Astrocyte of the spinal cord (primary cell): ENCODE measurements around the gene IL1B.

Experiments used
- DNase-seq: peaks from one replicate; pipeline ENCODE4 v3.0.0; 2011; ENCODE audit warnings: low read depth, low spot score
- H3K4me3 ChIP-seq: 2 replicates; pipeline ENCODE4 v1.5.1; 2011; ENCODE audit warnings: low read depth, mild to moderate bottlenecking, low read length, moderate library complexity
- in situ Hi-C: cut with HindIII; loops from 2 replicates; pipeline ENCODE4 v1.10.0; 2017; ENCODE audit warnings: low sequenced_read_pairs
- TF ChIP-seq, protein P1 (sequence below): IDR thresholded peaks from 2 replicates; pipeline ENCODE4 v1.5.1; 2012; ENCODE audit warnings: low read depth, mild to moderate bottlenecking, low read length, inconsistent platforms

Gene IL1B

DNA sequence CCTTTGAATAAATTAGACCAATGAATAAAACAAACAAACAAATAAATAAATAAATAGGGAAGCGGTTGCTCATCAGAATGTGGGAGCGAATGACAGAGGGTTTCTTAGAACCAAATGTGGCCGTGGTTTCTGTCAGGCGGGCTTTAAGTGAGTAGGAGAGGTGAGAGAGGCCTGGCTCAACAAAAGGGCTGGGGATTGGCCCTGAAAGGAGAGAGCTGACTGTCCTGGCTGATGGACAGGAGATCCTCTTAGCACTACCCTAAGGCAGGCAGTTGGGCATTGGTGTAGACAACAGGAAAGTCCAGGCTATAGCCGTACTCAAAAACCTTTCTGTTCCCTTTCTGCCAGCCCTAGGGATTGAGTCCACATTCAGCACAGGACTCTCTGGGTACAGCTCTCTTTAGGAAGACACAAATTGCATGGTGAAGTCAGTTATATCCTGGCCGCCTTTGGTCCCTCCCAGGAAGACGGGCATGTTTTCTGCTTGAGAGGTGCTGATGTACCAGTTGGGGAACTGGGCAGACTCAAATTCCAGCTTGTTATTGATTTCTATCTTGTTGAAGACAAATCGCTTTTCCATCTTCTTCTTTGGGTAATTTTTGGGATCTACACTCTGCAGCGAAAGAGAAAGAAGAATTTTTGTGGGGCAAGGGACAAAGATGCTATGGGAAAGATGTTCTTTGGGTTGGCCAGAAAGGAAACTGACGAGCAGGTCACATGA is 6.5 kb downstream of the IL1B start:
- no peak overlapping the region for H3K4me3 ChIP-seq
- TF ChIP-seq, protein P1, sequence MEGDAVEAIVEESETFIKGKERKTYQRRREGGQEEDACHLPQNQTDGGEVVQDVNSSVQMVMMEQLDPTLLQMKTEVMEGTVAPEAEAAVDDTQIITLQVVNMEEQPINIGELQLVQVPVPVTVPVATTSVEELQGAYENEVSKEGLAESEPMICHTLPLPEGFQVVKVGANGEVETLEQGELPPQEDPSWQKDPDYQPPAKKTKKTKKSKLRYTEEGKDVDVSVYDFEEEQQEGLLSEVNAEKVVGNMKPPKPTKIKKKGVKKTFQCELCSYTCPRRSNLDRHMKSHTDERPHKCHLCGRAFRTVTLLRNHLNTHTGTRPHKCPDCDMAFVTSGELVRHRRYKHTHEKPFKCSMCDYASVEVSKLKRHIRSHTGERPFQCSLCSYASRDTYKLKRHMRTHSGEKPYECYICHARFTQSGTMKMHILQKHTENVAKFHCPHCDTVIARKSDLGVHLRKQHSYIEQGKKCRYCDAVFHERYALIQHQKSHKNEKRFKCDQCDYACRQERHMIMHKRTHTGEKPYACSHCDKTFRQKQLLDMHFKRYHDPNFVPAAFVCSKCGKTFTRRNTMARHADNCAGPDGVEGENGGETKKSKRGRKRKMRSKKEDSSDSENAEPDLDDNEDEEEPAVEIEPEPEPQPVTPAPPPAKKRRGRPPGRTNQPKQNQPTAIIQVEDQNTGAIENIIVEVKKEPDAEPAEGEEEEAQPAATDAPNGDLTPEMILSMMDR, result no peak
- DNase-seq, result no peak
- in situ Hi-C loops, result no loop called here

DNA sequence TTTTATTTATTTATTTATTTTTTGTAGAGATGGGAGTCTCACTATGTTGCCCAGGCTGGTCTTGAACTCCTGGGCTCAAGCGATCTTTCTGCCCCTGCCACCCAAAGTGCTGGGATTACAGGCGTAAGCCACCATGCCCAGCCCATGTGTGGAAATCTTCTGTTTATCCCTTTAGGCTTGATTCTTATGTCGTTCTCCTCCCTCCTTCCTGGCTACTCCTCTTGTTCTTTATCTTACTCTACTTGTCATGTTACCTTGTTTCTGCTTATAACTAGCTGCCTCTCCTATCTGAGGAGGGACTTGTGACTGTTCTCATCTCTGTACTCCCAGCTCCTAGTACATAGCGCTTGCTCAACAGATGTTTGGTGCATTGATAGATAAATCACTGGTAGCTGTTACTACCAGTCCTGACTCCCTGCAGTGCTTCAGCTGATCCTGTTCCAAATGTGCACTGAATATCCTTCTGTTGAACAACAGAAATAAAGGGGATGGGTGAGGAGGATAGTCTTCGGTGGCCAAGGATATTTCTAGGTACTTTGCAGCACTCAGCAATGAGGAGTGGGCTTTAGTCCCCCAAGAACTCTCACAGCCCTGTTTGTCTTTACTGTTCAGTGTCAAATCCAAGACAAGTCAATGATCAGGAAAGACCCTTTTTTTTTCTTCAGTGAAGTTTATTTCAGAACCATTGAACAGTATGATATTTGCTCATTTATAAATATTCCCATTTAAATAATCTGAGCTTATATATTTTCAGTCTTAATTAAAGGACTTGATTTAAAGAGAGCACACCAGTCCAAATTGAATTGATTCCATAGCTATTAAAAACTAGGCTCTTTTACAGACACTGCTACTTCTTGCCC is 7.2 kb downstream of the IL1B start:
- in situ Hi-C loops, result no loop called here
- TF ChIP-seq, protein P1, result no peak
- H3K4me3 ChIP-seq, result no peak overlapping the region
- no peak for DNase-seq

DNA sequence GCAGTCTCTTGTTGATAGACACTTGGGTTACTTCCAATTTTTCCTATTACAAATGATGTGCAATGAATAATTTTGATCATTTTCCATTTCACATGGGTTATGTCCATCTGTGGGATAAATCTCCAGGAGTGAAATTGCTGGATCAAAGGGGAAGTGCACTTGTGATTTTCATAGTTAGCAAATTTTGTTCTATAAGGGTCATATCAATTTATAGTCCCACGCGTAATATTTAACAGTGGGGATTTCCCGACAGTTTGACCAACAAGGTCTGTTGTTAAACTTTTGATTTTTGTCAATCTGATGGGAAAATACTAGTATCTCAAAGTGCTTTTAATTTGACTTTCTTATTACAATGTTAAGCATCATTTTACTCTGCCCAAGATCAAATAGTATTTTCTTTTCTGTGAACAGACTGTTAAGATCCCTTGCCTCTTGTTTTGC is 8.3 kb downstream of the IL1B start:
- TF ChIP-seq, protein P1, result no peak
- no peak overlapping the region for H3K4me3 ChIP-seq
- in situ Hi-C loops, result no loop called here
- DNase-seq, result no peak

DNA sequence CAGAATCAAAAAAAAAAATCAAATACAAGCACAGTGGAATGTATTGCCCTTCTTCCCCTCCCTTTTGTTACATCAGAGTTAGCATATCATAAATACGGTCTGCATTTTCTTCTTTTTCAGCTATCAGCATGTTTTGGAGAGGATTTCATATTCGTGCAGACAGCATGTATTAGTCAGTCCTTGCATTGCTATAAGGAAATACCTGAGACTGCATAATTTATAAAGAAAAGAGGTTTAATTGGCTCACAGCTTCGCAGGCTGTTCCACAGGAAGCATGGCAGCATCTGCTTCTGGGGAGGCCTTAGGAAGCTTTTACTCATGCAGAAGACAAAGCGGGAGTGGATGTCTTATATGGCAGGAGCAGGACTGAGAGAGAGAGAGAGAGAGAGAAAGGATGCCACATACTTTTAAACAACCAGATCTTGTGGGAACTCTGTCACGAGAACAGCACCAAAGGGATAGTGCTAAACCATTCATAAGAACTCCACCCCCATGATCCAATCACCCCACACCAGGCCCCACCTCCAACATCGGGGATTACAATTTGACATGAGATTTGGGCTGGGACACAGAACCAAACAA is 8.9 kb downstream of the IL1B start:
- in situ Hi-C loops, result no loop called here
- TF ChIP-seq, protein P1, result no peak

DNA sequence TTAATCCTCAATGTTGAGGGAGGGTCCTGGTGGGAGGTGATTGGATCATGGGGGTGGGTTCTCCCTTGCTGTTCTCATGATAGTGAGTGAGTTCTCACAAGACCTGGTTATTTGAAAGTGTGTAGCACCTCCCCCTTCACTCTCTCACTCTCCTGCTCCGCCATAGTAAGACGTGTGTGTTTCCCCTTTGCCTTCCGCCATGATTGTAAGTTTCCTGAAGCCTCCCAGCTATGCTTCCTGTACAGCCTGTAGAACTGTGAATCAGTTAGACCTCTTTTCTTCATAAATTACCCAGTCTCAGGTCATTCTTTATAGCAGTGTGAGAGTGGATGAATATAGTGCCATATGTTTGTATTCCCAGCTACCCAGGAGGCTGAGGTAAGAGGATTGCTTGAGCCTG is 9.6 kb downstream of the IL1B start:
- in situ Hi-C loops, result no loop called here
- TF ChIP-seq, protein P1, result no peak
- no peak for DNase-seq
- H3K4me3 ChIP-seq, result no peak overlapping the region

More for the DNA sequence above, 8.9 kb downstream of the IL1B start:
- DNase-seq, result no peak
- no peak overlapping the region for H3K4me3 ChIP-seq

DNA sequence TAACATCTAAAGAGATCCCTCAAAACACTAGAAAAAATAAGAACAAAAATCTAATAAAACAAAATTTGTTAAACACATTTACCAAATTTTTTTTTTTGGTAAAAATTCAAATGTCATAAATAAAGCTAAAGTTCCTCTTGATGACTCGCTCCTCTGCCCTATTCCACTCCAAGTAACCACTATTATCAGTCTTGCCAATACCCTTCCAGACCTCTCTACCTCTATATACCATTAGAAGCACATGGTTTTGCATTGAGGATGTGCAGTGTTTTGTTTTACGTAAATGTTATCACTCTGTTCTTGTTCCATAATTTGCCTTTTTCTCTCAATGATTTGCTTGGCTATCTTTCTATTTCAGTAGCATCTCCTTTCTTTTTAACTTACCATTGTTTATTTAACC is 10.9 kb downstream of the IL1B start:
- no peak for DNase-seq
- no peak overlapping the region for H3K4me3 ChIP-seq
- TF ChIP-seq, protein P1, result no peak
- in situ Hi-C loops, result no loop called here
